Mesenchymal stem cell (in vitro differentiated cells and primary cell): ENCODE measurements around the gene SLC2A10. TPM values are rescaled to one million over a fixed set of nuclear protein-coding genes. Genes with fewer than 3 reads are reported as not detected.
A peak's percentile ranks its signal among the peaks of the same experiment; 100 is the strongest.

Source experiments
- DNase-seq: peaks from one replicate; pipeline ENCODE4 v3.0.0-alpha.2; 2013
- H2AFZ ChIP-seq: one replicate; pipeline ENCODE4 v1.6.1; 2013; ENCODE audit warnings: low read depth, mild to moderate bottlenecking, control low read depth, inconsistent platforms, low read length, moderate library complexity
- H2AK5ac ChIP-seq: 2 replicates; pipeline ENCODE4 v1.6.1; 2013; ENCODE audit warnings: low read length, moderate library complexity, mild to moderate bottlenecking, inconsistent platforms; ENCODE audit not compliant: severe bottlenecking
- H2BK120ac ChIP-seq: one replicate; pipeline ENCODE4 v1.6.1; 2013; ENCODE audit warnings: low read depth, mild to moderate bottlenecking, inconsistent platforms, low read length, moderate library complexity
- H2BK12ac ChIP-seq, 2 experiments: one replicate each; pipeline ENCODE4 v1.6.1; 2013; ENCODE audit warnings: inconsistent platforms in 2 of 2, low read length in 2 of 2, mild to moderate bottlenecking in 2 of 2, moderate library complexity in 2 of 2, control low read depth in 1 of 2
- H2BK15ac ChIP-seq: one replicate; pipeline ENCODE4 v1.6.1; 2013; ENCODE audit warnings: mild to moderate bottlenecking, low read depth, inconsistent platforms; ENCODE audit not compliant: poor library complexity, severe bottlenecking
- H2BK5ac ChIP-seq: 2 replicates; pipeline ENCODE4 v1.6.1; 2013; ENCODE audit warnings: low read depth, mild to moderate bottlenecking, low read length, control low read depth, inconsistent platforms; ENCODE audit not compliant: poor library complexity, severe bottlenecking
- H3K14ac ChIP-seq, 2 experiments: one replicate each; pipeline ENCODE4 v1.6.1; 2013; ENCODE audit warnings: inconsistent platforms in 2 of 2, low read length in 2 of 2, control low read depth in 1 of 2, mild to moderate bottlenecking in 1 of 2, moderate library complexity in 1 of 2
- H3K18ac ChIP-seq, 2 experiments: one replicate each; pipeline ENCODE4 v1.6.1; 2013; ENCODE audit warnings: inconsistent platforms in 2 of 2, low read length in 2 of 2, control low read depth in 1 of 2, low read depth in 1 of 2, mild to moderate bottlenecking in 1 of 2
- H3K23ac ChIP-seq, 2 experiments: one replicate each; pipeline ENCODE4 v1.6.1; 2013; ENCODE audit warnings: inconsistent platforms in 2 of 2, low read length in 2 of 2, mild to moderate bottlenecking in 2 of 2, moderate library complexity in 2 of 2, control low read depth in 1 of 2
- H3K27ac ChIP-seq: 2 replicates; pipeline ENCODE4 v1.5.1; 2013; ENCODE audit warnings: mild to moderate bottlenecking, moderate library complexity, low read length, control low read depth, inconsistent platforms; ENCODE audit not compliant: poor library complexity, severe bottlenecking
- H3K27me3 ChIP-seq, 2 experiments: 2 replicates each; pipeline versions ENCODE4 v1.6.1 to v1.7.0; 2013; ENCODE audit warnings: low read length in 2 of 2, mild to moderate bottlenecking in 2 of 2, moderate library complexity in 2 of 2, control low read depth in 1 of 2, inconsistent platforms in 1 of 2; ENCODE audit not compliant: control insufficient read depth in 1 of 2, insufficient read depth in 1 of 2
- H3K36me3 ChIP-seq, 2 experiments: 2 replicates each; pipeline versions ENCODE4 v1.6.1 to v1.7.0; 2013; ENCODE audit warnings: low read length in 2 of 2, control low read depth in 1 of 2, inconsistent platforms in 1 of 2, low read depth in 1 of 2, mild to moderate bottlenecking in 1 of 2; ENCODE audit not compliant: insufficient read depth in 2 of 2, control insufficient read depth in 1 of 2
- H3K4ac ChIP-seq, 2 experiments: one replicate each; pipeline ENCODE4 v1.6.1; 2013; ENCODE audit warnings: inconsistent platforms in 2 of 2, low read length in 2 of 2, mild to moderate bottlenecking in 2 of 2, moderate library complexity in 2 of 2, control low read depth in 1 of 2, low read depth in 1 of 2
- H3K4me1 ChIP-seq: 2 replicates; pipeline ENCODE4 v1.6.1; 2013; ENCODE audit warnings: low read depth, low read length, control low read depth; ENCODE audit not compliant: control insufficient read depth, insufficient read depth
- H3K4me2 ChIP-seq: 2 replicates; pipeline ENCODE4 v1.6.1; 2013; ENCODE audit warnings: low read length, mild to moderate bottlenecking, inconsistent platforms; ENCODE audit not compliant: poor library complexity, severe bottlenecking
- H3K4me3 ChIP-seq, 2 experiments: 2 replicates each; pipeline versions ENCODE4 v1.5.1 to v1.7.0; 2013; ENCODE audit warnings: low read length in 2 of 2, mild to moderate bottlenecking in 2 of 2, control low read depth in 1 of 2, low read depth in 1 of 2; ENCODE audit not compliant: insufficient read depth in 1 of 2
- H3K79me1 ChIP-seq: replicated peaks from 2 replicates; pipeline ENCODE4 v1.6.1; 2013; ENCODE audit warnings: mild to moderate bottlenecking, control low read depth, low read length, inconsistent platforms; ENCODE audit not compliant: poor library complexity, severe bottlenecking
- H3K9ac ChIP-seq: 2 replicates; pipeline ENCODE4 v1.7.0; 2013; ENCODE audit warnings: mild to moderate bottlenecking, low read length, moderate library complexity
- H3K9me3 ChIP-seq: 2 replicates; pipeline ENCODE4 v1.7.0; 2013; ENCODE audit warnings: mild to moderate bottlenecking, low read length; ENCODE audit not compliant: control insufficient read depth
- H4K8ac ChIP-seq: one replicate; pipeline ENCODE4 v1.6.1; 2013; ENCODE audit warnings: inconsistent platforms, mild to moderate bottlenecking, low read length, moderate library complexity
- H4K91ac ChIP-seq: one replicate; pipeline ENCODE4 v1.6.1; 2013; ENCODE audit warnings: mild to moderate bottlenecking, low read length, inconsistent platforms
- WGBS: methylation state at CpG from one replicate; pipeline ENCODE4 v1.1.7; 2013; ENCODE audit warnings: mixed read lengths; 5-methylcytosine and 5-hydroxymethylcytosine counted together
- polyA plus RNA-seq, 2 experiments: library from polyadenylated mRNA; stranded (reverse); fragments of 200-250 nt; gene quantifications; one replicate each; pipeline ENCODE4 v1.2.3, GENCODE V29; 2013

SLC2A10 gene
- 35.9 TPM for polyA plus RNA-seq (2013, experiment 1 of 2)
- polyA plus RNA-seq (2013, experiment 2 of 2) = 37.1 TPM

DNA sequence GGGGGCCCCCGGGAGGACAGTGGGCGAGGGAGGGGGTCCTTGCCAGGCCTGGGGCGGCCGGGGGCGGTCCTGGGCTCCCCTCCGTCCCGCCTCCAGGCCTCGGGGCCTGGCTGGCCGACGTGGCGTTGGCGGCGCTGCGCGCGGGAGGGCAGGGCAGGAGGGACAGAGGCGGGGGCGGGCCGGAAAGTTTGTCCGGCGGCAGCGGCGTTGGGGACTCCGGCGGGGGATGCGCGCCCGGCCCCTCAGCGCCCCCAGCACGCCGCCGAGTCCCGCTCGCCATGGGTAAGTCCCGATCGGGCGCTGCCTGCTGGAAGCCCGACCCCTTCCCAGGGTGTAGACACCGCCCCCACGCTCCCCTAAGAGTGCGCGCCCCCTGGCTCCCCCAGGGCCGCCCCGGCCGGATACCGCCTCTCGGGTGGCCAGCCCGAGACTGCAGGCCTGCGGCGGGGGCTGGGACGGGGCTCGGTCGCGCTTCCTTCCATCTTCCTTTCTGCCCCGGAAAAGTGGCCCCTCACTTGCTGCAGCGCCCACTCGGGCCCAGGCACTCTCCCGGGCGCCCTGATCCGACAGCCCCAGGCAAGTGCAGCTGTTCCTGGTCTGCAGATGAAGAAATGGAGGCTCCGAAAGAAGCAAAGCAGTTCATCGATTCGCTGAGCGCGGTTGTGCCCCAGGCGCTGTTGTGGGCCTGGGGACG is at the start of gene SLC2A10:
Gene SLC2A10, plus strand, starts transcription at position 191 of the 694 bp plus-strand sequence. Its CDS starts 88 bp downstream, at position 279.
- peak within 1 kb of the TSS; percentile 73 for H2BK15ac ChIP-seq
- peak; percentile 72 for DNase-seq
- peak within 1 kb of the TSS; percentile 76 for H3K4me2 ChIP-seq
- peaks cover 0 to 4% of the 10 kb centered on the region in 2 experiments for H3K27me3 ChIP-seq
- peaks cover 15% of the 10 kb centered on the region for H3K79me1 ChIP-seq
- peak within 1 kb of the TSS; percentile 86 to 95 for H3K4ac ChIP-seq
- H2BK120ac ChIP-seq = peak within 1 kb of the TSS; percentile 78
- H3K9ac ChIP-seq = peak within 1 kb of the TSS; percentile 94
- H2AFZ ChIP-seq = peak within 1 kb of the TSS; percentile 93
- H3K9me3 ChIP-seq = peaks cover 4% of the 10 kb centered on the region
- H3K4me3 ChIP-seq = peak within 1 kb of the TSS; percentile 53 to 89
- H2AK5ac ChIP-seq = no peak within 1 kb of the TSS
- no peak within 1 kb of the TSS for H3K27ac ChIP-seq
- H3K36me3 ChIP-seq = peaks cover 3 to 22% of the 10 kb centered on the region in 2 experiments
- H2BK12ac ChIP-seq = peak within 1 kb of the TSS; percentile 70 to 84
- peak within 1 kb of the TSS in 1 of 2 experiments; percentile 14 for H3K23ac ChIP-seq
- peak within 1 kb of the TSS; percentile 85 for H4K91ac ChIP-seq
- H2BK5ac ChIP-seq = no peak within 1 kb of the TSS
- H3K14ac ChIP-seq = peak within 1 kb of the TSS in 1 of 2 experiments; percentile 89
- WGBS = 1% methylated on average over 61 of the region's 67 CpGs
- peaks cover 8% of the 10 kb centered on the region for H3K4me1 ChIP-seq
- H4K8ac ChIP-seq = peak within 1 kb of the TSS; percentile 99
- peak within 1 kb of the TSS; percentile 74 to 95 for H3K18ac ChIP-seq

DNA sequence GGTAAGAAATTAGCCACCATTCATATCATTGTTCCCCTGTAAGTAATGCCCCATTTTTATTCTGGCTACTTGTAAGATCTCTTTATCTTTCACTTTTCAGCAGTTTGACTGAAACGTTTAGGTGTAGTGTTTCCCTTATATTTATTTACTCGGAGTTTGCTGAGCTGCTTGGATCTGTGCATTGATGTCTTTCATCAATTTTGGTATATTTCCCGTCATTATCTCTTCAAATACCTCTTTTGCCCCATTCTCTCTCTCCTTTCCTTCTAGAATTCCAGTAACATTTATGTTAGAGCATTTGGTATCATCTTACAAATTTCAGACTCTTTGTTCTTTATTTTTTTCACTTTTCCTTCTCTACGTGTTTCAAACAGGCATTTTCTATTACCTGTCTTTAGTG is 49.0 kb upstream of the SLC2A10 start:
- no peak overlapping the region for H3K23ac ChIP-seq
- peaks cover 0 to 38% of the 10 kb centered on the region in 2 experiments for H3K36me3 ChIP-seq
- H3K9ac ChIP-seq = no peak overlapping the region
- no peak overlapping the region for H2BK15ac ChIP-seq
- H3K27me3 ChIP-seq = no peaks in the 10 kb centered on the region
- no peak overlapping the region for H3K4me2 ChIP-seq
- H3K79me1 ChIP-seq = no peaks in the 10 kb centered on the region
- 60% methylated on average over 1 of the region's 4 CpGs for WGBS
- no peak overlapping the region for H4K91ac ChIP-seq
- H3K9me3 ChIP-seq = peaks cover 9% of the 10 kb centered on the region
- H3K14ac ChIP-seq = no peak overlapping the region
- H2AK5ac ChIP-seq = no peak overlapping the region
- no peak overlapping the region for H3K4me3 ChIP-seq
- H4K8ac ChIP-seq = no peak overlapping the region
- H3K4me1 ChIP-seq = no peaks in the 10 kb centered on the region
- no peak overlapping the region for H3K27ac ChIP-seq
- no peak overlapping the region for H3K18ac ChIP-seq
- no peak for DNase-seq
- no peak overlapping the region for H2BK5ac ChIP-seq
- H2AFZ ChIP-seq = no peak overlapping the region
- H3K4ac ChIP-seq = no peak overlapping the region
- no peak overlapping the region for H2BK12ac ChIP-seq
- H2BK120ac ChIP-seq = no peak overlapping the region

DNA sequence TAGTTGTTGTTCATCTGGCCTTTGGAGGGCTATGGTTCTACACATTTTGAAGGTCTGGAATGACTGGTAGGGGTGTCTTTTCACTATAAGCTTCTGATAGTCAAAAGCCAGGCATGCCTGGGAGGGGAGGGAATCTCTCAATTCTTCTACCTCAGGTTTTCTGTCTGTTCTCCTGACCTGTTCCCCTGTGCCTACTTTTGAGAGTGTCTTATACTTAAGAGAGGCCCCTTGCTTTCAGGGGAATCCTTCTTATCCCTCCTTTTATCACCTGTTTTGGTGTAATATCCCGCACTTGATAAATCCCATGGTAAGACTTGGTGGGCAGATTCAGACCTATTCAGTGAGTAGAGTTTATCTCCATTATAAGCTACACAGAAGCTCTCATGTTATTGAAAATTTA is 47.8 kb upstream of the SLC2A10 start:
- Histone ChIP-seq H3K4me2 (no peak overlapping the region), H3K79me1 (no peaks in the 10 kb centered on the region), H3K14ac (no peak overlapping the region), H2BK5ac (no peak overlapping the region), H2BK12ac (no peak overlapping the region), H2AK5ac (no peak overlapping the region), H2BK120ac (no peak overlapping the region), H3K4ac (no peak overlapping the region), H3K36me3 (peaks cover 0 to 44% of the 10 kb centered on the region in 2 experiments), H4K91ac (no peak overlapping the region), H3K4me3 (no peak overlapping the region), H3K27ac (no peak overlapping the region), H4K8ac (no peak overlapping the region), H3K9ac (no peak overlapping the region), H3K23ac (no peak overlapping the region), H3K27me3 (no peaks in the 10 kb centered on the region), H2AFZ (no peak overlapping the region), H3K18ac (no peak overlapping the region), H3K9me3 (peaks cover 9% of the 10 kb centered on the region), H2BK15ac (no peak overlapping the region), H3K4me1 (no peaks in the 10 kb centered on the region)
- no peak for DNase-seq
- no CpG with 5 or more reads among the region's 1 CpG for WGBS

DNA sequence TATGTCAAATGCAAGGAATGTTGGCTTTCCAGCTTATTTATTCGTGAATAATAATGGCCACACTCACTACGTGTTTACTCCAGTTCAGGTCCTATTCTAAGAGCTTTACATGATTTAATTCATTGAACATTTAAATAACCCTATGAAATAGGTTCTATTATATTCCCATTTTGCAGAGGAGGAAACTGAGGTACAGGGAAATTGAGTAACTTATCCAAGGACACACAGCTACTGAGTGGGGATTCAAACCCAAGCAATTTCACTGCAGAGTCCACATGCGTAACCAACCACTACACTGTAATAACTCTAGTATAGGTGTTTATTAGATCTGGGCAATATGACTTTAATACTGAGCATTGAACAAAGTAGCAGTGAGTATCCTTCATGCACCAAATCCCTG is 45.9 kb upstream of the SLC2A10 start:
- no peak overlapping the region for H3K14ac ChIP-seq
- peaks cover 0 to 55% of the 10 kb centered on the region in 2 experiments for H3K36me3 ChIP-seq
- no peak overlapping the region for H3K4me3 ChIP-seq
- H2BK5ac ChIP-seq = no peak overlapping the region
- no peak overlapping the region for H3K9ac ChIP-seq
- no peak overlapping the region for H3K4ac ChIP-seq
- H4K8ac ChIP-seq = no peak overlapping the region
- no CpG with 5 or more reads among the region's 3 CpGs for WGBS
- H2BK120ac ChIP-seq = no peak overlapping the region
- H3K4me2 ChIP-seq = no peak overlapping the region
- H3K79me1 ChIP-seq = no peaks in the 10 kb centered on the region
- no peaks in the 10 kb centered on the region for H3K4me1 ChIP-seq
- H3K18ac ChIP-seq = no peak overlapping the region
- no peak for DNase-seq
- no peak overlapping the region for H3K27ac ChIP-seq
- no peak overlapping the region for H2BK12ac ChIP-seq
- H2AK5ac ChIP-seq = no peak overlapping the region
- no peak overlapping the region for H2BK15ac ChIP-seq
- H3K27me3 ChIP-seq = no peaks in the 10 kb centered on the region
- H3K9me3 ChIP-seq = peaks cover 9% of the 10 kb centered on the region
- no peak overlapping the region for H3K23ac ChIP-seq
- no peak overlapping the region for H4K91ac ChIP-seq
- no peak overlapping the region for H2AFZ ChIP-seq
